Stimulated activated CD8-positive, alpha-beta memory T cell treated with anti-CD3 and anti-CD28 coated beads, Interleukin-12 subunit alpha, Interleukin-12 subunit beta, amount 100 ng/mL, for 24 hours (primary cell): ENCODE measurements around the gene CCL20.

ENCODE experiments used
- DNase-seq: peaks from one replicate; pipeline ENCODE4 v3.0.0-alpha.2; 2020; ENCODE audit errors: extremely low read depth

The CCL20 gene

DNA sequence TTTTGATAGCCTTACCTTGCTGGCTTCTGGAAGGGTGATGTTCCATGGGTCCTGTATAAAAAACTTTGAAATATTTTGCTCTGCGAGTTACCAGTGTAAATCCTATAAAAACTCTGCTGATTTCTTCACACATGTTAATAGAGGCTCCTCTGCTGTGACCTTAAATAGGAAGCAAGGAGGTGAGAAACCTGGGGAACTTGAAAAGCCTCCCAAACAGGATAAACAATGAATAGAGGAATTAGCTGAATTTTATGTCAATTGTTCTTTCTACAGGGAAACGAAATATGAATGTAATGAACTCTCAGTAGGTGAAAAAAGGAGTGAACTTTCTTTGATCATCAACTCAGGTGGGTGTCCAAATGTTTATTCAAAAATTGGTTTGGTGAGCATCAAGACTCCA is 10.8 kb upstream of the CCL20 start:
- no peak for DNase-seq

DNA sequence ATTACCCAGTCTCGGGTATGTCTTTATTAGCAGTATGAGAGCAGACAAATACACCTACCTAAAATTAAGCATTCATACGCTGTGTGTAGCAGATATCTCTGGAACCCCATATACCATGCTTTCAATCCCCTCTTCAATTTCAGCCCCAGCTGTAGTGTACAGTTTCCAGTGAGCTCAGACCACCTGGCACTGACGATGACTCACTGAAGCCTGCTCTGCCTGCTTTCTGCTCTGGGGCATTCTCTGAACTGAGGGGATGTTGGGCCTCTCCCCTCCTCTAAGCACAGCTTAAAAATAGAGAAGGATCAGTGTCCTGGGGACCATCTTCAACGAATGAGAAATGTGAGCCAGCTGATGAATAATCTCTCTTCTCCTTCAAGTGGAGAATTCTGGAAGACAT is 8.7 kb upstream of the CCL20 start:
- no peak for DNase-seq

DNA sequence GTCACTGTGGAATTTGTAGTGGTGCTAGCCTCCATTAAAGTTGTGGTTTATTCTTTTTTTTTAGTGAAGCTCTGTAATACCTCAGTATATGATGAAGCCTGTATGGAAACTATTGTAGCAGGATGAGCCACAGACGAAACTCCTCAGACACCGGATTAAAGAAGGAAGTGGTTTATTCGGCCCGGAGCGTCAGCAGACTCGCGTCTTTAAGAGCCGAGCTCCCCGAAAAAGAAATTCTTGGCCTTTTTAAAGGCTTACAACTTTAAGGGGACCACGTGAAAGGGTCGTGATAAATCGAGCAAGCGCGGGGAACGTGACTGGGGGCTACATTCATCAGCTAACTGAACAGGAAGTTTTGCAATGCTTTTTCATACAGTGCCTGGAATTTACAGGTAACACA is 8.1 kb upstream of the CCL20 start:
- no peak for DNase-seq

DNA sequence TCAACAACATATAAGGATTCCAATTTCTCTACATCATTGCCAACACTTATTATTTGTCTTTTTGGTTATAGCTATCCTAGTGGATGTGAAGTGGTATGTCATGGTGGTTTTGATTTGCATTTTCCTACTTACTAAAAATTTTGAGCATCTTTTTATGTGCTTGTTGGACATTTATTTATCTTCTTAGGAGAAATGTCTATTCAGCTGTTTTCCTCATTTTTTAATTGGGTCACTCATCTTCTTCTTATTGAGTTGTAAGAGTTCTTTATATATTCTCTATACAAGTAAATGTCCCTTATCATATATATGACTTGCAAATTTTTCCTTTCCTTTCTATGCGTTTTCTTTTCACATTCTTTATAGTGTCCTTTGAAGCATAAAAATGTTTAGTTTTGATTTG is 4.7 kb upstream of the CCL20 start:
- no peak for DNase-seq

DNA sequence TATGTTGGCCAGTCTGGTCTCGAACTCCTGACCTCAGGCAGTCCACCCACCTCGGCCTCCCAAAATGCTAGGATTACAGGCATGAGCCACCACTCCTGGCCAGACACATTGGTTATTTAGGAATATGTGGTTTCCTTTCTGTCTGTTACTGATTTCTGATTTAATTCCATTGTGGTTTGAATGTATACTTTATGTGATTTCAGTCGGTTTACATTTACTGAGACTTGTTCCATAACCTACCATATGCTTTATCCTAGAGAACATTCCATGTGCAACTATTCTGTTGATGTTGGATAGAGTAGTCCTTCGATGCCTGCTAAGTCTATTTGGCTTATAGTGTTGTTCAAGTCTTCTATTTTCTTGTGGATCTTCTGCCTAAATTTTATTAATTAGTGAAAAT is 1.6 kb upstream of the CCL20 start:
- DNase-seq, result no peak

DNA sequence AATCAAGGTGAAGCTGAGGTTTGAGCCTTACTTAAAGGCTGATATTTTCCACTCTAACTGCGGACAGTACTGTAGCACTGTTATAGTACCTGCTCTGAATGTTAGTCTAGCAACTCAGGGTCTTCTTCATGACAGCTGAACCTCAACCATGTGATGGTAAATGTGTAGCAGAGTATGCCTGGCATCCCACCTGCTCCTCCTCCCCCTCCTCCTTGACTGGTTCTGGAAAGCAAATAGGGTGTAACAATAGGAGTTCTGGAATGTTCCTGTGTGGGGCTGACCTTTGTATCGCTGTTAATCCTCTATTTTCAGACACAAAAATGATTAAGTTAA is 447 bp upstream of the CCL20 start:
- DNase-seq, result no peak

DNA sequence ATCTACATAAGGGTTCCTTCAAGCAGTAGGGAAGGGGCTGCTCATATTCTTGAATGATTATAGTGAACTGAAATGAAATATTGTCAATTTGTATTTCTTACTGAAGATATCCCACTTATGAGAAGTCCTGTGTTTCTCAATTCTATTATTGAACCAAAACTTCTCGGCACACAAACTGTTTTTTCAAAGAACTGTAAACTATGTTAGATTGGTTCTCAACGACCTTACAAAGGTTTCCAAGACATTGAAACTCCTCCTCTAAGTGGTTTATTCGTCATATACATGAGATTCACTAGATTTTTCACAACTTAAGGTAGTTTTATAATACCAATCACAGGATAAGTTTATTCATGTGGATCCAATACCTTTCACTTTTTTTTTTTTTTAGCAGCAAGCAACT is 1.4 kb downstream of the CCL20 start:
- no peak for DNase-seq

DNA sequence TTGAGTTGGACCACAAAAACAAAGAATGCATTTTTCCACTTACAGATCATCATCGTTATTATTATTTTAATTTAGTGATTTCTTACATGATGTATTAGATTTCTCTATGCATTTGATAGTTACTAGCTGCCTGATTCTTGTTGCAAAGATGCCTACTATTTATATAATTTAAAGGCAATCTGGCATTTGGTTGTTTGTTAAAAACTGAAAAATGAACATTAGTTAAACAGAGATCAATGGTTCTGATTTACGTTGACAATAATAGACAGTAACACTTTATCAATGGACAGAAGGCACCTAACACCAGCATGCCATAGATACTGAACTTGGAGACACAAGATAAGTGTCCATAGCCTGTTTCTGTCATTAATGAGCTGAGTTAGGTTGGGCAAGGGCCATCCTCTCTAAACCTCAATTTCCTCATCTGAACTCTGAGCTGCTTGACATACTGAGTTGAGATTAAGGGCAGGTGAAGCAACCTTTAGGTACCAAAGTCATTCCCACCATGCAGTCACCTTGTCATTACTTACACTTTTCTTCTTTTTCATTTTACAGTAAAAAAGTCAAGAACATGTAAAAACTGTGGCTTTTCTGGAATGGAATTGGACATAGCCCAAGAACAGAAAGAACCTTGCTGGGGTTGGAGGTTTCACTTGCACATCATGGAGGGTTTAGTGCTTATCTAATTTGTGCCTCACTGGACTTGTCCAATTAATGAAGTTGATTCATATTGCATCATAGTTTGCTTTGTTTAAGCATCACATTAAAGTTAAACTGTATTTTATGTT is 3.1 kb downstream of the CCL20 start:
- no peak for DNase-seq

DNA sequence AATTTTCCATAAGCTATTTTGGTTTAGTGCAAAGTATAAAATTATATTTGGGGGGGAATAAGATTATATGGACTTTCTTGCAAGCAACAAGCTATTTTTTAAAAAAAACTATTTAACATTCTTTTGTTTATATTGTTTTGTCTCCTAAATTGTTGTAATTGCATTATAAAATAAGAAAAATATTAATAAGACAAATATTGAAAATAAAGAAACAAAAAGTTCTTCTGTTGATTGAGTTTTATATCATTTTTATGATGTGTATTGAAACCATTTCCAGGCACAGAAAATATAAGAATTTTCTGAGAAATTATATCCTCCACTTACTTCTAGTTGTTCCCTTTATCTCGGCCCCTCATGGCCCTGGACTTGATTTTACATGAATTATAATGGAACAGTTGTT is 3.7 kb downstream of the CCL20 start:
- DNase-seq, result no peak

DNA sequence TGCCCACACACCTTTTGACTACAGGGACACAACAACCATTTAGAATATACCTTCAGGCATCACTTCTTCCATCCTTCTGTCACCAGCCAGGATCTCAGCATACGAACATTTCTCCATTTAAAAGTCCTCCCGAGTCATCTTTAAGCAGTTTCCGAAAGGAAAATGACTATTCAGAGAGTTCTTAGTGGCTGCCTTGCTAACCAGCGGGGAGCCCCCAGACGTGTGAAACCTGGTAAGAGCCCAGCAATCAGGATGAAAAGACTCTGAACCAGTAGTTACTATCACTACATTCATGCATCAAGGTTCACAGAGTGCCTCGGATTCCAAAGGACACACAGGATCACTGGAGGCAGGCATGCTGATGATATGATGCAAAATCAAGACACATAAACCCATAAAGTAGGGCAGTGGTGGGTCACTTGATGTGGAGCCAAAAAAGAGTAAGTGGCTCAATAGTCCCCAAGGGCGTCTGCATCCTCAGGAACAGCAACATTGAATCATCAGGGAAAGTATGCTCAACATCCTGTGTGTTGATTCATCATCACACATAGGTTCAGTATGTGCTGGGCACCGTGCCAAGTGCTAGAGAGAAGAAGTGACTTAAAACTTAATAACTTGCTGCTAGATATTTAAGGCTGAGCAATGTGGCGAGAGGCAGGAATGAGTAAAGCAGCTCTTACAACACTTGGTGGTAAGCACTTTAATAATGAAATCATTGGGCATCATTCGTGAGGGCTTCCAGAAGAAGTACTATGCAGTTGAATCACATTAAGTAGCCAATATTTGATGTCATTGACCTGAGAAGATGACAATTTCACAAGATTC is 4.4 kb downstream of the CCL20 start:
- peak; percentile 34 for DNase-seq

DNA sequence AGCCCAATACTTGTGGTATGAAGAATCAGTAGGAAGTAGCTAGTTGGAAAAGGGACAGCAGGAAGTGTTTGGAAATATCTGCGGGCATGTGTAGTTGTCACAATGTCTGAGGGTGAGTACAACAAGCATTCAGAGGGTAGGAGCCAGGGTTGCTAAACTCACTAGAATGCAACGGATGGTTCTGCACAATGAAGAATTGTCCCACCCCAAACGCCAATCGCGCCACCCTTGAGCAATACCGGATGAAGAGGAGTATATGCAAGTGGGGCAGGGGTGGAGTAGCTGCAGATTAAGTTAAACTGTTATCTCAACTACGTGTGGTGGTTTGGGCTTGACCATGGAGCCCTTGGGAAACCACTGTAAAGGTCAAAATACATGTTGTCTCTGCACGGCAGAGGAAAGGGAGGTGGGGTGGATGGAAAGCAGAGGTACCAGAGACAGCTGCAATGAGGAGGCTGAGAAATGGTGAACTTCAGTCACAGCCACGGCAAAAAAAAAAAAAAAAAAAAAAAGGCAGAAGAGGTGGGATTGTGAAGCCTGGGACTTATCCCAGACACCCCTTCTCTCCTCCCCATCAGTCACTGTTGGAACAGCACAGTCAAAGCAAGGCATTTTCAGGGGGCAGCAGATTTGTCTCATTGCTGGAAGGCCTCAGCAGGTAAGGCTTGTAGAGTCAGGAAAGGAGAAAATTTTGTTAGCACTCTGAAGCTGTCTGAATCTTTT is 5.2 kb downstream of the CCL20 start:
- no peak for DNase-seq

DNA sequence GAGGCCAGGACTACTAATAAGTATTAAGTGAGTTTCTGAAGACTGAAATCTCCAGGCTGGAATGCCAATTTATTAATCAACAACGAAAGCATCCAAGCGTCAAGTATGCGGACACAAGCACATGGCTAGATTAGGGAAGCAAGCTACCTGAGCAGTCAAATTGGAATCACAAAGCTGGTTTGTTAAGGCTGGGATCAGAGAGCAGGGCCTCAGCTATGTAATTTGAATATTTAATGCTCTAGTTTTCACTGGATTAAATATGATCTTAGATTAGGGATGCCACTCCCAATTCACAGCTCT is 5.7 kb downstream of the CCL20 start:
- DNase-seq, result no peak

DNA sequence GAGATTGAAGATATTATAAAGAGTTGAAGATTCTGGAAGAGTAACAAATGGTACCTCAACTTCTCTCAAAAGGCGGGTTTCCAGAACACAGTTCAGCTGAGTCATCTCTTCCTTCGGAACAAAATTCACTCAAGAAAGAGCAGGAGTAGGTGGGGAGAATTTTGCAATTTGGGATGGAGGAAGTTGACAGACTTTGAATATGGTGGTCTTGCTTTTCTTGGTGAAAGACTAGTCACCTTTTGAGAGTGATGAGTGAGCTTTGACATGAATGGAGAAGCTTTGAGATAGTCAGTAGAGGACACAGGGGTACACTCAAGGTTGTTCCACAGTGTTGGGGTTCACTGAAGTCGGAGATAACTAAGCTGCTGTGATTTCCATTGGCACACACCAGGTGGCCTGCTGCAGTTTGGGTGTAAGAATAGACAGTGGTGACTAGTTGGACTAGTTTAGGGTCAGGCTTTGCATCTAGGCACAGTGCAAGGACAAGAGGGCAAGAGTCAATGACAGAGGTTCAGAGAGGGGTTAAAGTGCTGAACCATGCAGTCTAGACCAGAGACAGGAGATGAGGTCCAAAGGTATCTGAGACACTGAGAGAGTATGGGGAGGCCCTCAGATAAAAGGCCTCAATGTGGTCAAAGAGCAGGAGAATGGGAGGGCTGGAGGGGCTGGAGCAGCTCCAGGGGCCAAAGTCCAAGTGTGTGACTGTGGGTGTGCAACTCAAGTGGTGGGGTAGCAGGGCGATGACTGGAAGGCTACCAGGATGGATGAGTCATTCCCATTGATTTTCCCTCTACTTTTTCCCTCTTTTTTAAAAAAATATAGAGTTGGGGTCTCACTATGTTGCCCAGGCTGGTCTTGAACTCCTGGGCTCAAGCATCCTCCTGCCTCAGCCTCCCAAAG is 7.7 kb downstream of the CCL20 start:
- no peak for DNase-seq

DNA sequence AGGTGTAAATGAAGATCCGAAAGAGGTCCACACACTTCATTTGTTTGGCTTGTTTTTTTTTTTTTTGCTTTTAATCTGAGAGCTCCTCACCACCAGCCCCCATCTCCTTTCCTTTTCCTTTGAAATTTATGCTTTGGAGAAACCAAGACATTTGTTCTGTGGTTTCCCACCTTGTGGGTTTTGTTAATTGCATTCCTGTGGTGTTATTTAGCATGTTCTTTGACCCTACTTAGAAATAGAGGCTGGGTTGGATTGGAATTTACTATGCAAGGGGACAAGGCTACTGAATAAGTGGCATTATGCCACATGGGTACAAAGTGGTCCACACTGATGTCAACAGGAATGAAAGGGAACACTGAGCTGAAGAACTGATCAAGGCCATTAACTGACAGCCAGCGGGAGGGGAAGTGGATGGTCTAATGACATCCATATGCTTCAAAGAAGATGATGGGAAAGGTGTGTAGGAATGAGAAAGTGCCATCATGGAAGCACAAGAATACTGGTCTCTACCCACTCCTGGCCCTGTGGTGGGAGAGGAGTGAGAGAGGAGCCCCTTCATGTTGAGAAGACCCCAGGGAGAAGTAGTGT is 8.9 kb downstream of the CCL20 start:
- DNase-seq, result no peak

DNA sequence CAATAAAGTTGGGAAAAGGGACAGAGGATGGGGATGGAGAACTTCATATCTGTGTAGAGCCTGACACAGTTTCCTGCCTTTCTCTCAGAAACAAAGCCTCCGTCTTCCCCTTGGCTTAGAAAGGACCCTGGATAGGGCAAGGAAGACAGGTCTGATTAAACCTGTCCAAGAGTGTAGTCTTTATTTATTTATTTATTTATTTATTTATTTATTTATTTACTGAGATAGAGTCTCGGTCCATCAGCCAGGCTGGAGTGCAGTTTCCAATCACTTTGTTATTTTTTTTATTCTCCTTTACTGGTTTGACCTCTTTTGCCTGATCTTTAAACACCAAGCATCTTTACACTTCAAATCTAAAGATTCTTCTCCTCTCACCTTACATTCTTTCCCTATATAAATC is 10.3 kb downstream of the CCL20 start:
- no peak for DNase-seq

DNA sequence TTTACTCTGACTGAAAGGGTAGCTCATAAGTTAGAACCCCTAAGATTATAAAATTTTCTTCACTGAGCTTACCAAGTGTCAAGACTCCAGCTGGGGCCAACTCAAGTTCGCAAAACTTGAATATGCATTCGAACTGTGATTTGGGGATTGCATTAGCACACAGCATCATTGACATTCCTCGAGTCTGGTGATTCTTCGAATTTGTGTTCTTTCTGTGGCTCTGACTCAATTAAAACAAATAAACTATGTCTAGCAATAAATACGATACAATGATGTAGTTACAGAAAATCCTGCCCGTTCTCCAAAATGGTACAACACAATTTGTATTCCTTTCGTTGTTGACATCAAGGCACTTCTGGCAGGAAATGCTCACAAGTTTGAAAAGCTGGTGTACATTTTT is 11.1 kb downstream of the CCL20 start:
- DNase-seq, result no peak

DNA sequence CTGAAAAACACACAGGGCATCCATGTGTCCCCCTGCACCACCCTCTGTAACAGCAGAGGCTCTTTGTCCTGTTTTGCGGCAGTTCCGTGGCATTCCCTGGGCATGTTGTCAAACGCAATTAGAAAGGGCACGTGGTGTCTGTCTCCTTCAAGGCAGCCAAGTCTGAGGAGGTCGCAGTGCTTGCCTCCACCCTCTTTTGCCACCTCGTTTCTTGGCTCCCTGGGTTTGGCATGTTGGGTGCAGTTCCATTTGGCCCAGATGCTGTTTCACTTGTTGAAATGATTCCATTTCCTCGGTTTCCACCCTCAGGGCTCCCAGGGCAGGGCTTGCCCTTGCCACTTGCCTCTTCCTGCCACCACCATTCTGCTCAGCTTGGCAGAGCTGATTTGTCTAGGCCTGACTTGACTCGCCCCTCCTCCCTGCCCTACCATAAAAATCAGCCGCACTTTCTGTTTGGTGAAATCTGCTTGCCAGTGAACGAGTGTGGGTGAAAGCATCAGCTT is 12.4 kb downstream of the CCL20 start:
- DNase-seq, result no peak

DNA sequence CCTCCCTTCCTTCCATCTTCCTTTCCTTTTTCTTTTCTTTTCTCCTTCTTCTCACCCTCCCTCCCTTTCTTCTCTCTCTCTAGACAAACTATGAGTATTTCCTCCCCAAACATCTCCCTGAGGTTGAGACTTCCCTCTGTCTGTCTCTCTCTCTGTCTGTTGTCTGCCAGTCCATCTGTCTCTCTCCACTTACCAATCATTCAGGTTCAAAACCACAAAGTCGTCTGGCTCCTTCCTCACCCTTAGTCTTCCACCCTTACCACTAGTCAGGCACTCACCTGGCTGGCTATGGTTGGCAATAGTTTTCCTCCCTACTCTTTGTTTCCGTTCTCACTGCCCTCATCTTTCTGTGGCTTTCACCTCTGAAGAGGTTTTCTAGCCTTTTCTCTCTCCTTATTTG is 12.9 kb downstream of the CCL20 start:
- no peak for DNase-seq

DNA sequence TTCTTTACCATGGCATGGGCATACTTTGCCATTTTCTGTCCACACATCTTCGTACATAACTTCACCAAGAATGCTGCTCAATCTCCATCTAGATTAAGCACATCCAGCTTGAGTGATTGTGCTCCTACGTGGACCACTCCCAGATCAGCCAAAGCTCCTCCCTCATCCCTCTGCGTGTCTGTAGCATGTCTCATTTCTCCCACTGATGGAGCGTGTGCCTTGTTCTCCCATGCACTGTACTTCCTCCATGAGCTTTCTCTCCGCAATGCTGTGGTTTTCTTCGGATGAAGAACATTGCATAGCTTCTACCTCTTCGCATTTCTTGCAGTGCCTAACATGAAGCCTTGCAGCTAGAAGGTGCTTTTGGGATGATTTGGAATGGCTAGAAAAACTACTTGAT is 13.5 kb downstream of the CCL20 start:
- no peak for DNase-seq

DNA sequence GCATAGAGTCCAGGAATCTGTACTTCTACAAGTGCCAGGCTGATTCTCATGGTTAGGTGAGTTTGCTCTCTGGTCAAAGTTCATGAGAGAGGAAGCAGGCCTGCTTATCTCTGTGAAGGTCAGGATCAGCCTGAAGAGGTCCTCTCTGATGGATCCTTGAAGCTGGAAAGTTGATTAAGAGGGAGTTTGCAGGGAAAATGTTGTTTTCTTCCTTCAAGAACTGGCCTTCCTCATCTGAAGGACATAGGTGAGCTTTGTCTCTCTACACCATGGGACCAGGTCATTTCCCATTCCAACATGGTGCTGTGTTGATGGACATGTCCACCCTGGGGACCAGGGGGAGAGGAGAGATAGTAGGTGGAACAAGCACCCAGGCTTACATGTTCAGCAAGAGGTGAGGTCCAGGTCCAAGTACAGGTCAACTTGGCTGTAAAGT is 14.9 kb downstream of the CCL20 start:
- no peak for DNase-seq

DNA sequence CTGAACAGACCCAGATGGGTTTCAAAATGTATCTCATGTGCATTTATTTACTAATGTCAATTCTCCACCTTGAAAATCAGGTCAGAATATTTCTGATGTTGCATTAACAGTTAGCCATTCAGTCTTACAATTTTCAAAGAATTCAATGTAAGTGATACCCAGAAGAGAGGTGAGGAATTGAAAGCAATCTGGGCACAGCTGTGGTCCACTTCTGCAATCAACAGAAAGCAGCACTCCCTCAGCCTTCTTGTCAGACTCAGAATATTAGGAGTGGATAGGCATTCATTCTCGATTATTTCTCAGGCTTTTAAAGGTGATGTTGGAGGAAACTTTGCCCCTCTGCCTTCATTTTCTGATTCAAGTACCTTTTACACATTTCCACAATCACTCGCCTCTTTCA is 15.7 kb downstream of the CCL20 start:
- DNase-seq, result no peak
